Panc1 (cell line): ENCODE measurements around the gene ZAR1. TPM values are rescaled to one million over a fixed set of nuclear protein-coding genes. Genes with fewer than 3 reads are reported as not detected.

Experiments used
- ATAC-seq: fragments of 200-7000 bp; cut with Tn5 transposase; 2 replicates; pipeline ENCODE4 v1.9.1; 2020; ENCODE audit warnings: mild to moderate bottlenecking, moderate library complexity
- BruUV-seq: library from RNA; stranded (reverse); fragments of 400-500 nt; replicated peaks from 2 replicates; lab custom pipeline; 2021; lab: Mats Ljungman, UMichigan
- CTCF ChIA-PET: fragments of 300-600 bp; sonication (Branson Sonifier 250); formaldehyde crosslinking; loops from one replicate; lab custom pipeline; 2022; ENCODE audit warnings: antibody characterized with exemption; lab: Charles Lee
- POLR2A ChIA-PET: fragments of 300-600 bp; sonication (Branson Sonifier 250); formaldehyde crosslinking; loops from one replicate; lab custom pipeline; 2022; ENCODE audit warnings: antibody characterized with exemption; lab: Charles Lee
- DNase-seq: peaks from one replicate; pipeline ENCODE4 v3.0.0-alpha.2; 2010; ENCODE audit warnings: low read depth, low spot score
- H3K27ac ChIP-seq: 2 replicates; pipeline ENCODE4 v1.5.1; 2011; ENCODE audit warnings: mild to moderate bottlenecking, low read length, inconsistent platforms
- H3K27me3 ChIP-seq: fragments of 200-500 bp; sonication (Bioruptor generic); 2 replicates; pipeline ENCODE4 v1.6.0; 2014; ENCODE audit warnings: low read length, inconsistent platforms; ENCODE audit not compliant: control insufficient read depth, insufficient read depth
- H3K36me3 ChIP-seq: fragments of 200-500 bp; sonication (Bioruptor generic); 2 replicates; pipeline ENCODE4 v1.5.1; 2014; ENCODE audit warnings: inconsistent platforms, mild to moderate bottlenecking, low read length, moderate library complexity; ENCODE audit not compliant: control insufficient read depth, insufficient read depth
- H3K4me1 ChIP-seq: 2 replicates; pipeline ENCODE4 v1.5.1; 2011; ENCODE audit warnings: inconsistent platforms, mild to moderate bottlenecking, low read length, moderate library complexity; ENCODE audit not compliant: control insufficient read depth, insufficient read depth
- H3K4me3 ChIP-seq, 2 experiments: 2 replicates each; pipeline ENCODE4 v1.5.1; 2011 to 2012; ENCODE audit warnings: low read depth in 2 of 2, low read length in 2 of 2, mild to moderate bottlenecking in 2 of 2, inconsistent platforms in 1 of 2, moderate library complexity in 1 of 2
- H3K9me3 ChIP-seq: fragments of 200-500 bp; sonication (Bioruptor generic); 2 replicates; pipeline ENCODE4 v1.5.1; 2014; ENCODE audit warnings: low read depth, mild to moderate bottlenecking, inconsistent platforms, low read length, moderate library complexity; ENCODE audit not compliant: control insufficient read depth, insufficient read depth
- CTCF ChIP-seq: fragments of 450-650 bp; IDR thresholded peaks from 2 replicates; pipeline ENCODE4 v1.5.1; 2017; ENCODE audit warnings: mild to moderate bottlenecking
- POLR2AphosphoS5 ChIP-seq: IDR thresholded peaks from 2 replicates; pipeline ENCODE4 v1.6.1; 2012; ENCODE audit warnings: mild to moderate bottlenecking, low read depth, low read length, moderate library complexity
- REST ChIP-seq, 2 experiments: IDR thresholded peaks; 2 replicates each; pipeline ENCODE4 v1.6.1; 2011 to 2012; ENCODE audit warnings: low read depth in 2 of 2, control low read depth in 1 of 2, low read length in 1 of 2, mild to moderate bottlenecking in 1 of 2, moderate library complexity in 1 of 2; ENCODE audit not compliant: insufficient read depth in 1 of 2
- SIN3A ChIP-seq: IDR thresholded peaks from 2 replicates; pipeline ENCODE4 v1.6.1; 2012; ENCODE audit warnings: low read depth, mild to moderate bottlenecking, low read length, moderate library complexity, borderline replicate concordance; ENCODE audit not compliant: insufficient read depth
- TCF7L2 ChIP-seq: IDR thresholded peaks from 2 replicates; pipeline ENCODE4 v1.6.1; 2011; ENCODE audit warnings: mild to moderate bottlenecking, low read depth, low read length, inconsistent platforms
- in situ Hi-C: cut with HindIII; loops from 2 replicates; pipeline ENCODE4 v1.10.0; 2016; ENCODE audit warnings: low sequenced_read_pairs, low pct_unique_long_range_greater_than_20kb
- intact Hi-C: fragments of 100-400 bp; cut with micrococcal nuclease; formaldehyde crosslinking; loops from one replicate; pipeline ENCODE4 v1.10.0; 2022; ENCODE audit not compliant: unreplicated experiment
- total RNA-seq: library from RNA; stranded (reverse); gene quantifications from one replicate; pipeline ENCODE4 v1.2.1, GENCODE V29; 2021; ENCODE audit not compliant: unreplicated experiment

ZAR1 gene
- total RNA-seq, 1 experiment from 2014 or later, result not detected

- H3K27me3 ChIP-seq, result no peaks in the 10 kb centered on the region
- ChIA-PET CTCF (interaction anchor here (0.6 kb wide), 1 partner anchor 418 kb away, joined by 3 read pairs; no protein-coding TSS in a partner anchor), POLR2A (no interaction called here)
- in situ Hi-C loops (no loop called here), intact Hi-C loops (no loop called here)
- H3K9me3 ChIP-seq, result no peaks in the 10 kb centered on the region
- H3K36me3 ChIP-seq, result peaks cover 19% of the 10 kb centered on the region; the same call in 1 of the 2 replicates
- TF ChIP-seq REST (IDR thresholded peaks at IDR 0.05; ENCODE audit: insufficient read depth in 1 of 2, low read depth in 2 of 2, low read length in 1 of 2), result no peak
- TF ChIP-seq CTCF, result no peak
- no peak overlapping the region for H3K4me3 ChIP-seq
- ATAC-seq, result no peak
- no peaks in the 10 kb centered on the region for H3K4me1 ChIP-seq
- no peak overlapping the region for H3K27ac ChIP-seq
- no TSS peak for BruUV-seq
- DNase-seq, result no peak
Measured at GRCh38 chr4:48542888-48543287, 52.8 kb downstream of the ZAR1 start.

GRCh38 chr4:48543796-48544195, 53.7 kb downstream of the ZAR1 start:
- Histone ChIP-seq H3K27ac (no peak overlapping the region), H3K9me3 (no peaks in the 10 kb centered on the region), H3K27me3 (no peaks in the 10 kb centered on the region), H3K4me1 (no peaks in the 10 kb centered on the region), H3K36me3 (peaks cover 21% of the 10 kb centered on the region; the same call in 1 of the 2 replicates), H3K4me3 (no peak overlapping the region)
- TF ChIP-seq REST (IDR thresholded peaks at IDR 0.05; ENCODE audit: insufficient read depth in 1 of 2, low read depth in 2 of 2, low read length in 1 of 2), result no peak
- TF ChIP-seq TCF7L2, result no peak
- no peak for TF ChIP-seq POLR2AphosphoS5
- no peak for TF ChIP-seq CTCF
- no peak for TF ChIP-seq SIN3A
- no TSS peak for BruUV-seq
- CTCF ChIA-PET, result no interaction called here
- ATAC-seq, result no peak
- POLR2A ChIA-PET, result no interaction called here
- DNase-seq, result no peak
- intact Hi-C loops, result no loop called here
- in situ Hi-C loops, result no loop called here

Other genes starting within 250 kb of the ZAR1 start
- gene TEC, start 220.4 kb upstream of the ZAR1 start, total RNA-seq, result 0.67 TPM
- gene SLAIN2, start 148.7 kb upstream of the ZAR1 start, total RNA-seq, result 53.2 TPM
- gene SLC10A4, start 6.9 kb upstream of the ZAR1 start, total RNA-seq, result 1.2 TPM